22Rv1 (cell line): ENCODE results near the gene NFYC.

Experiments used
- H3K27ac ChIP-seq: fragments of 450-650 bp; 2 replicates; pipeline ENCODE4 v1.5.1; 2017
- ZFX ChIP-seq: fragments of 450-650 bp; IDR thresholded peaks from 2 replicates; pipeline ENCODE4 v1.6.1; 2017; ENCODE audit warnings: antibody characterized with exemption, borderline replicate concordance
- TF ChIP-seq, protein P1 (sequence below): fragments of 450-650 bp; IDR thresholded peaks from 2 replicates; pipeline ENCODE4 v1.5.1; 2017; ENCODE audit warnings: mild to moderate bottlenecking

Gene NFYC

GRCh38 chr1:40764981-40765380 lies 73.5 kb downstream of the NFYC start:
- TF ChIP-seq ZFX, result no peak
- TF ChIP-seq, protein P1, sequence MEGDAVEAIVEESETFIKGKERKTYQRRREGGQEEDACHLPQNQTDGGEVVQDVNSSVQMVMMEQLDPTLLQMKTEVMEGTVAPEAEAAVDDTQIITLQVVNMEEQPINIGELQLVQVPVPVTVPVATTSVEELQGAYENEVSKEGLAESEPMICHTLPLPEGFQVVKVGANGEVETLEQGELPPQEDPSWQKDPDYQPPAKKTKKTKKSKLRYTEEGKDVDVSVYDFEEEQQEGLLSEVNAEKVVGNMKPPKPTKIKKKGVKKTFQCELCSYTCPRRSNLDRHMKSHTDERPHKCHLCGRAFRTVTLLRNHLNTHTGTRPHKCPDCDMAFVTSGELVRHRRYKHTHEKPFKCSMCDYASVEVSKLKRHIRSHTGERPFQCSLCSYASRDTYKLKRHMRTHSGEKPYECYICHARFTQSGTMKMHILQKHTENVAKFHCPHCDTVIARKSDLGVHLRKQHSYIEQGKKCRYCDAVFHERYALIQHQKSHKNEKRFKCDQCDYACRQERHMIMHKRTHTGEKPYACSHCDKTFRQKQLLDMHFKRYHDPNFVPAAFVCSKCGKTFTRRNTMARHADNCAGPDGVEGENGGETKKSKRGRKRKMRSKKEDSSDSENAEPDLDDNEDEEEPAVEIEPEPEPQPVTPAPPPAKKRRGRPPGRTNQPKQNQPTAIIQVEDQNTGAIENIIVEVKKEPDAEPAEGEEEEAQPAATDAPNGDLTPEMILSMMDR, result no peak
- no peak overlapping the region for H3K27ac ChIP-seq

- no peak overlapping the region for H3K27ac ChIP-seq
- no peak for TF ChIP-seq ZFX
- TF ChIP-seq, protein P1, result no peak
These were observed 74.5 kb downstream of the NFYC start for GRCh38 chr1:40766017-40766416.

- H3K27ac ChIP-seq, result no peak overlapping the region
- TF ChIP-seq, protein P1, result no peak
- no peak for TF ChIP-seq ZFX
These were observed 75.1 kb downstream of the NFYC start for GRCh38 chr1:40766560-40766959.

- TF ChIP-seq ZFX, result no peak
- TF ChIP-seq, protein P1, result no peak
- H3K27ac ChIP-seq, result no peak overlapping the region
These were observed 76.9 kb downstream of the NFYC start for GRCh38 chr1:40768146-40768990.

DNA sequence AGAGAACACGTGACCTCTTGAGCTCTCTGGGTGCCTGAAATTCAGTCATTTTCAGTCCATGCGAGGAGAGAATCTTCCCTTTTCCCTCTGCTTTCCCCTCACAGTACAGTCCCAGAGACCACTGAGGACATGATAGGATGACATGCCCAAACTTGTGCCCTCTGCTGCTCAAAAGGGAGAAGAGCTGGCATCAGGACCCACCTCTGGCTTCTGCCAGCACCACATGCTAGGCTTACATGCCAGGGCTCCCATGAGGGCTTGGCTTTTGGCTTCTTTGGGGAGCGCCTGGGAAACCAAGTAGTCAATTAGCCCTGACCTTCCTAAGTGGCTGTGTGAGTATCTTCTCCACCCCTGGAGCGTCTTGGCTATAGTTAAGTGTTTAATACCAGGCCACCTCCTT lies 78.3 kb downstream of the NFYC start:
- H3K27ac ChIP-seq, result peak overlapping the region; percentile 13; the same call in 1 of the 2 replicates
- no peak for TF ChIP-seq ZFX
- TF ChIP-seq, protein P1, result peak; percentile 33

DNA sequence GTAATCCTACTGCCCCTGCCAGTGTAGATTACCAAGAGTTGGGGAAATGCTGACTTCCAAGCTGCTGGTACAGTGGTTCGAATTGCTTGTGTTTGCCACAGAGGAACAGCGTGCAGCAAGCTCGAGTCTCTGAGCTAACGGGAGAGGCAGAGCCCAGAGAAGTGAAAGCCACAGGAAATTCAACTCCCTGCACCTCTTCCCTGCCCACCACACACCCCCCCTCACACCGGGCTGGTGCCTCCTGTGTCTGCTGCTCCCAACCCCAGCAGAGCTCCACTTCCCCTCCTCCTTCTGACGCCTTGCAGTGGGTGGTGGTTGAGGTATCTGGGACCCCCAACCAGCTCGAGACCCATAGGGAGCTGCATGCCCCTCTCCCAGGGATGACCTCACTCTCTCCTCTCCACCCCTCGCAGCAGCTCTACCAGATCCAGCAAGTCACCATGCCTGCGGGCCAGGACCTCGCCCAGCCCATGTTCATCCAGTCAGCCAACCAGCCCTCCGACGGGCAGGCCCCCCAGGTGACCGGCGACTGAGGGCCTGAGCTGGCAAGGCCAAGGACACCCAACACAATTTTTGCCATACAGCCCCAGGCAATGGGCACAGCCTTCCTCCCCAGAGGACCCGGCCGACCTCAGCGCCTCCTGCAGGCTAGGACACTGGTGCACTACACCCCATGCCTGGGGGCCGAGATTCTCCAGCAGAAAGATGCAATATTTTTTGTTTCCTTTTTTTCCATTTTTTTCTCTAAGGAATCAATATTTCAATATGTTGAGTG lies 79.0 kb downstream of the NFYC start:
- no peak for TF ChIP-seq ZFX
- TF ChIP-seq, protein P1, result 0 out of 2 replicates have a peak, but pooled peaks have one; percentile 14
- H3K27ac ChIP-seq, result peak overlapping the region; percentile 13; the same call in 1 of the 2 replicates
